Testis (tissue), 3 donors: Measurements from ENCODE around the gene FCHSD2. TPM values are rescaled to one million over a fixed set of nuclear protein-coding genes. Genes with fewer than 3 reads are reported as not detected.
A peak's percentile ranks its signal among the peaks of the same experiment; 100 is the strongest.

Experiments used
- DNase-seq: peaks from one replicate; pipeline ENCODE4 v3.0.0-alpha.2; 2019
- H3K27ac ChIP-seq, 2 donors: fragments of 200-600 bp; sonication (generic); one replicate each; pipeline ENCODE4 v1.5.1; 2019
- H3K27me3 ChIP-seq: fragments of 200-600 bp; sonication (generic); one replicate; pipeline ENCODE4 v1.5.1; 2019
- H3K36me3 ChIP-seq: fragments of 200-600 bp; sonication (generic); one replicate; pipeline ENCODE4 v1.5.1; 2017; ENCODE audit warnings: low read depth; ENCODE audit errors: missing control alignments
- H3K4me1 ChIP-seq: fragments of 200-600 bp; sonication (generic); one replicate; pipeline ENCODE4 v1.5.1; 2019
- H3K4me3 ChIP-seq, 2 donors: fragments of 200-600 bp; sonication (generic); one replicate each; pipeline ENCODE4 v1.5.1; 2017 to 2019
- H3K9me3 ChIP-seq: fragments of 200-600 bp; sonication (generic); one replicate; pipeline ENCODE4 v1.5.1; 2017
- POLR2A ChIP-seq: fragments of 450-650 bp; IDR thresholded peaks from one replicate; pipeline ENCODE4 v1.6.1; 2017; ENCODE audit warnings: antibody characterized with exemption, mild to moderate bottlenecking, moderate library complexity
- WGBS, 2 donors: methylation state at CpG; one replicate each; pipeline ENCODE4 v1.1.5; 2018; 5-methylcytosine and 5-hydroxymethylcytosine counted together
- intact Hi-C: fragments of 100-400 bp; cut with DNase I; formaldehyde crosslinking; loops from one replicate; pipeline ENCODE4 v1.15.1; 2023; ENCODE audit warnings: low total_unique reads
- polyA plus RNA-seq: library from polyadenylated mRNA; stranded (reverse); fragments of 350-450 nt; fragmentation: Illumina TruSeq; extraction: RNeasy Lipid Tissue Mini Kit (QIAGEN cat#74804); gene quantifications from one replicate; pipeline ENCODE4 v1.2.3, GENCODE V29; 2014; ENCODE audit warnings: low read depth, low replicate concordance; ENCODE audit not compliant: insufficient read depth
- total RNA-seq, 2 donors: library from RNA; depleted of rRNA; stranded (reverse); fragments of >200 nt; gene quantifications; one replicate each; pipeline ENCODE4 v1.2.3, GENCODE V29; 2016
- TF ChIP-seq, protein P1 (sequence below), 3 experiments: fragments of 450-650 bp in 2 of 3; fragments of 200-600 bp in 1 of 3; sonication (generic) in 1 of 3; IDR thresholded peaks; one replicate each; pipeline ENCODE4 v1.5.1; 2016 to 2019; ENCODE audit warnings: antibody characterized with exemption in 3 of 3, mild to moderate bottlenecking in 2 of 3, moderate library complexity in 1 of 3

Gene FCHSD2
- total and polyA plus RNA-seq, 3 donors from 2014 or later, result 44.0 to 69.6 (median 65.9) TPM

DNA sequence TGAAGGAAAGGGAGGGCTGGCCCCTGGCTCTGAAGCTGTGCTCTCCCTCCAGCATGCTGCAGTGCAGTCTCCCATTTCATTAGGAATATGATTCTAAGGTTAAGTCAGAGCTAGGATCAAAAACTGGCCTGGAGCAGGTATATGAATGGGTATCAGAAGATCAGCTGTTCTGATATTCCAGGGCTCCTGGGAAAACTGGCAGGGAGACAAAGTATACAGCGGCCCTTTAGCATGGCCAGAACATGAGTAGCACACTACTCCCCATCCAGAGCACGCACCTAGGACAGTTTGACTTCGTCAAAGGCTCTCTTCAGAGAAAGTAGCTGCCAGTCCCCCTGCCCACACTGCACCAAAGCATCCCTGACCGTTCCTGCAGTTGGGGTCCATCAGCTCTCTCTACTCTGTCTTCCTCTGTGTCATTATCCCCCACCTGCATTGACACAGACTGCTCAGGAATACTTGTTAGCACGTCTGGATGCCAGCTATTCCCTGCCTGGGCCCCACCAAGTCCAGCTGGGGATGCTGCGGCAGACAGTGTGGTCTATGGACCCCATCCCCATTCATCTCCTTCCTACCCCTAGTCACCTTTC is 4.0 kb upstream of the FCHSD2 start:
- no peak for DNase-seq
- Histone ChIP-seq H3K27me3 (no peaks in the 10 kb centered on the region), H3K4me1 (peaks cover 14% of the 10 kb centered on the region), H3K36me3 (no peaks in the 10 kb centered on the region), H3K27ac (no peak overlapping the region), H3K9me3 (no peaks in the 10 kb centered on the region), H3K4me3 (no peak overlapping the region)
- intact Hi-C loops, result no loop called here
- WGBS, 2 donors, result 96 to 98% methylated on average over 6 of the region's 6 CpGs
- TF ChIP-seq, protein P1, sequence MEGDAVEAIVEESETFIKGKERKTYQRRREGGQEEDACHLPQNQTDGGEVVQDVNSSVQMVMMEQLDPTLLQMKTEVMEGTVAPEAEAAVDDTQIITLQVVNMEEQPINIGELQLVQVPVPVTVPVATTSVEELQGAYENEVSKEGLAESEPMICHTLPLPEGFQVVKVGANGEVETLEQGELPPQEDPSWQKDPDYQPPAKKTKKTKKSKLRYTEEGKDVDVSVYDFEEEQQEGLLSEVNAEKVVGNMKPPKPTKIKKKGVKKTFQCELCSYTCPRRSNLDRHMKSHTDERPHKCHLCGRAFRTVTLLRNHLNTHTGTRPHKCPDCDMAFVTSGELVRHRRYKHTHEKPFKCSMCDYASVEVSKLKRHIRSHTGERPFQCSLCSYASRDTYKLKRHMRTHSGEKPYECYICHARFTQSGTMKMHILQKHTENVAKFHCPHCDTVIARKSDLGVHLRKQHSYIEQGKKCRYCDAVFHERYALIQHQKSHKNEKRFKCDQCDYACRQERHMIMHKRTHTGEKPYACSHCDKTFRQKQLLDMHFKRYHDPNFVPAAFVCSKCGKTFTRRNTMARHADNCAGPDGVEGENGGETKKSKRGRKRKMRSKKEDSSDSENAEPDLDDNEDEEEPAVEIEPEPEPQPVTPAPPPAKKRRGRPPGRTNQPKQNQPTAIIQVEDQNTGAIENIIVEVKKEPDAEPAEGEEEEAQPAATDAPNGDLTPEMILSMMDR (IDR thresholded peaks at IDR 0.05), result no peak
- no peak for TF ChIP-seq POLR2A

DNA sequence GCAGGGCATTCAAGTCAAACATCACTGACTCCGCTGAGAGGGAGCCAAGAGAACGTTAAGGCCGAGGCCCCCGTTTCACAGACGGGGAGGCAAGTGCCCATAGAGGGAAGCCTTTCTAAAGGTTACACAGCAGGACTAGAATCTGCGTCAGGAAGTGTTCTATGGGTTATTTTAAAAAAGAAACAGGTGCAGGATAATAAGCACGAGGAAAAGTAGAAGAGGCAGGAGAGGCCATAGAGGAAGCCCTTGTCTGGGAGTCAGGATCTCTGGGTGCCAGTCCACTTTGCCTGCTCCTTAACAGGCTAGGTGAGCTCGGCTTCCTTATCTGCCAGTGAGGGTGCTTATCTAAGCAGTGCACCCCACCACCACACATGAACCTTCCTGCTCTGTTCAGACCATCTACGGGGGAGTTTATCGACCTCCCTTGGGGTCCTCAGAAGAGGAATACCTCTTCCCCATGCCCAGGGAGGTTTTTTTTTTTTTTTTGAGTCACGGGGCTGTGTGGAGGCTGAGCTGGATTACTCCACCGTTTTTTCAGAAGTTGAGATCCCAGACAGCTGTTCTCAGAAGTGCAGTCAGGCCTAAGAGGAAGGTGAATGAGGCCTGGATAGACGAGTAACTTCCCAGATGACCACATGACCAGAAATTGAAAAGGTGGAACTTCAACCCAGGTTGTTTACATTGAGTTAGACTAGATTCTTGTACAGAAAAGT is 1.2 kb upstream of the FCHSD2 start:
- H3K9me3 ChIP-seq, result no peaks in the 10 kb centered on the region
- intact Hi-C loops, result no loop called here
- WGBS, 2 donors, result 5 to 6% methylated on average over 13 of the region's 13 CpGs
- no peak for TF ChIP-seq POLR2A
- TF ChIP-seq, protein P1 (IDR thresholded peaks at IDR 0.05), result no peak
- no peaks in the 10 kb centered on the region for H3K27me3 ChIP-seq
- DNase-seq, result no peak
- H3K4me3 ChIP-seq, result peak overlapping the region; percentile 86 to 96
- H3K27ac ChIP-seq, result peak overlapping the region; percentile 68 to 98
- H3K4me1 ChIP-seq, result peaks cover 20% of the 10 kb centered on the region
- no peaks in the 10 kb centered on the region for H3K36me3 ChIP-seq

DNA sequence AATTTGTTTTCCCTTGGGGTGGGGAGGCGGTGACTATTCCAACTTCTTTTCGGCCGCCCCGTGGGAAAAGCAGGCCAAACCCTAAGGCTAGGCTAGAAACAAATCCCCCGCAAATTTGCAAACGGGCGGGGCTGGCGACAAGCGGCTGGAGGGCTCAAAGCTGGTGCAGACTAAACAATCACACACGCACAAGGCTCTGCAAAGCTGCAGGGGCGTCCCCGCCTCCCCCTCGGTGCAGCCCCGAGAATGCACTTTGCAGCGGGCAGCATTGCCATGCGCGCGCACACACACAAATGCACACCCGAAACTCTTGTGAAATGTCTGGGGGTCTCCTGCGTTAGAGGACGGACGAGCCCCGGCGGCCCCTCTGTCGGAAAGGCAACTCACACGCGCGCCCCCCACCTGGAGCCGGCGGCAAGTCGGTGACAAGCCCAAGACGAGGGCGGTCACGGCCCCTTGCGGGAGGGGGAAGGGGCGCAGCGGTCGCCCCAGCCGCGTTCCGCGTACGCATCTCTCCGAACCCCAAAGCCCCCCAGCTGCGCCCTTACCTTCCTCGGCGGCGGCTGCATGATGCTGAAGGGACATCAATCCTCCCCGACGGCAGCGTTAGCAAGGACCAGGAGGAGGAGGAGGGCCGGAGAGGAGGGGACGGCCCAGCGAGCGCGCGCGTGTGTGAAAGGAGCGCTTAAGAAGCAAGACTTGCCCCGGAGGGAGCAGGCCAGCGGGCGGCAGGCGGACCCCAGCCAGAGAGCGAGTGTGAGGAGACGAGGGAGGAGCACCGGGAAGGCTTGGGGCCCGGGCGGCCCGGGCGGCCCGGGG is 600 bp downstream of the FCHSD2 start:
- no peak for TF ChIP-seq POLR2A
- TF ChIP-seq, protein P1 (IDR thresholded peaks at IDR 0.05), result no peak
- Histone ChIP-seq H3K27ac (peak overlapping the region; percentile 93 to 98), H3K27me3 (no peaks in the 10 kb centered on the region), H3K4me1 (peaks cover 26% of the 10 kb centered on the region), H3K9me3 (no peaks in the 10 kb centered on the region), H3K36me3 (no peaks in the 10 kb centered on the region), H3K4me3 (peak overlapping the region; percentile 86 to 96)
- DNase-seq, result peak; percentile 67
- WGBS, 2 donors, result 0 to 1% methylated on average over 29 to 59 of the region's 71 CpGs
- intact Hi-C loops, result no loop called here

DNA sequence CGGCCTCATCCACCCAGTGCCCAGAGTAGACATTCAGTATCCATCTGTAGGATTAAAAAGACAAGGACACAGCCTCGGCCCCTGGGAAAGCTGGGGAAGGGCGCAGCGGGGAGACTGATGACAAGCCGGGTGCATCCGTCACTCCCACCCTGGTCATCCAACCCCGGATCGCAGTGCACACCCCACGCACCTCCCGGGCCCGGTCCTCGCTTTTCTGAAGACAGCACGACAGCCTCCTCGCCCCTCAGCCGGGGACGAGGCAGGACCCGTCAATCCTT is 1.1 kb downstream of the FCHSD2 start:
- intact Hi-C loops, result no loop called here
- no peaks in the 10 kb centered on the region for H3K36me3 ChIP-seq
- no peaks in the 10 kb centered on the region for H3K9me3 ChIP-seq

More for the DNA sequence above, 1.1 kb downstream of the FCHSD2 start:
- Histone ChIP-seq H3K4me3 (peak overlapping the region; percentile 86 to 96), H3K4me1 (peaks cover 32% of the 10 kb centered on the region), H3K27me3 (no peaks in the 10 kb centered on the region), H3K27ac (peak overlapping the region; percentile 93 to 98)
- TF ChIP-seq, protein P1 (IDR thresholded peaks at IDR 0.05), result no peak
- TF ChIP-seq POLR2A, result no peak
- WGBS, 2 donors, result 1 to 2% methylated on average over 17 of the region's 17 CpGs
- DNase-seq, result peak; percentile 52
